GM18868 (cell line): ENCODE data around the gene MFAP5.
"Not testable (repeated sequence)": the region's sequence is repeated elsewhere in the genome, so short reads cannot be mapped to it uniquely, and the experiment has no call there.

Source experiments
- ATAC-seq: cut with Tn5 transposase; IDR thresholded peaks from one replicate; pipeline ENCODE4 v1.9.1; 2021; ENCODE audit warnings: mild to moderate bottlenecking, moderate library complexity; ENCODE audit not compliant: unreplicated experiment

Gene MFAP5

DNA sequence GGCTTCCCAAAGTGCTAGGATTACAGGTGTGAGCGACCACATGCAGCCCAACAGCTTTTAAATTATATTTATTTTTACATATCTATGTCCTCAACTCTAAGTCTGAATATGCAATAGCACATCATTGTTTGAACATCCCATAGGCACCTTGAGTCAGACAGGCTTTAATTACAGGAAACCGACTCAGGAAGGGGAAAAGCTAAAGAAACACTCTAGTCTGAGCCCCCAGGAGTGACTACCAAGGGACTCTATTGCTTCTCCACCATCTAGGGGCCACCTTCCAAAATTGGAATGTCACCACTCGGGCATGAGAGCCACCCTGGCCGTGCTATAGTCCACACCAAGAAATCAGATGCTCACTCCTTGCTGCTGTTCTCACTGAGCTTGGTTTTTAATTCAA, 14.0 kb upstream of the MFAP5 start:
- no peak for ATAC-seq

GRCh38 chr12:8675591-8676036, 13.0 kb upstream of the MFAP5 start:
- ATAC-seq, result no peak

- ATAC-seq, result no peak
Observed at GRCh38 chr12:8672381-8672780, 9.8 kb upstream of the MFAP5 start.

GRCh38 chr12:8668441-8668840, 5.8 kb upstream of the MFAP5 start:
- ATAC-seq, result no peak

DNA sequence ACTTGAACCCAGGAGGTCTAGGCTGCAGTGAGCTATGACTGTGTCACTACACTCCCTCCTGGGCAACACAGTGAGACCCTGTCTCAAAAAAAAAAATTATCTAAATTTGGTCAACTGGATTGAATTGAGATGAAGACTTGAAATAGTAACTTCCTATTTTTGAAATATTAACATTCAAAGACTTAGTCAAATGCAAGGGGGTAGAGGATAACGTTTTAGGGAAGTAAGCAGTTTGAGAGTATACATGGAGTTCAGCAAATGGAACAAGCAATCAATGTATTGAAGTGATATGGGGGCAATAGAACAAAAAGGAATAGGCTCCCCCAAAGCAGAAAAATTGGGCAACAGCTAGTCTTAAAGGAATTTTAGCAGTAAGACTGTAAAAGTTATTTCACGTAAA, 4.6 kb upstream of the MFAP5 start:
- ATAC-seq, result no peak

DNA sequence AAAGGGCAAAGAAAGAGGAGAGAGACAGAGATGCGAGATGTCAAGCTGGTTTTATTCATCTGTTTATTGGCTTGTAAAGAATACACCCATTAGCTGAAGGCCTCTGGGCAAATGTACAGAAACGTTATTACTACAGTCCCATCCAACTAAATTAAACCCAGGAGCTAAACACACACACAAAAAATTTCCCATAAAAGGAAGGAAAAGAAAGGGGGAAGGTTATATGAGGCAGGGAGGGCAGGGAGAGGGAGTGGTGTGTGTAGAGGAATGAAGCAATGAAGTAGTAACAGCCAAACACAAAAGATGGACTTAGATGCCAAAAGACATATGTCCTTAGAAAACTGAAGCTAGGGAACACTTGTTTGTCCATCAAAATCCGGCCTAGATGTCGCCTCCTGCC, 3.1 kb upstream of the MFAP5 start:
- ATAC-seq, result no peak

GRCh38 chr12:8664228-8664913, 1.7 kb upstream of the MFAP5 start:
- no peak for ATAC-seq

- no peak for ATAC-seq
Observed at GRCh38 chr12:8661751-8662150, 875 bp downstream of the MFAP5 start.

- no peak for ATAC-seq
Observed at GRCh38 chr12:8661016-8661415, 1.6 kb downstream of the MFAP5 start.

- no peak for ATAC-seq
Observed at GRCh38 chr12:8658346-8658745, 4.3 kb downstream of the MFAP5 start.

DNA sequence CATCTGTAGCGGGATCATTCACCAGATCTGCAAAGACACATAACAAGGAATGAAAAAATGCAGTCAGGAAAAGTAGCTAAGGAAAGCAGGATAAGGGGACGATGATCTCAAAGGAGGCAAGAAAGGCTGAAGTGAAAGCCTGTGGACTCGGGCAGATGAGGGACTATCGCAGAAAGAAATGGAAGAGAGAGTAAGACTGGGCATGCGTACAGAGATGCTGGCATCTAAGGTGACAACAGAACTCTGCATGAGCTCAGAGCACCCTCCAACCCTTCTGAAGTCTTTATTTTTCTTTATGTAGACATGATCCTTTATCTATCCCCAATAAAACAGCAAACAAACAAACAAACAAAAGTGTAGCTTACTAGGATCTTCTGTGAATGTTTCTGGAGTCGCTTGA, 7.2 kb downstream of the MFAP5 start:
- ATAC-seq, result no peak

GRCh38 chr12:8648576-8649205, 13.9 kb downstream of the MFAP5 start:
- ATAC-seq, result peak; percentile 79

DNA sequence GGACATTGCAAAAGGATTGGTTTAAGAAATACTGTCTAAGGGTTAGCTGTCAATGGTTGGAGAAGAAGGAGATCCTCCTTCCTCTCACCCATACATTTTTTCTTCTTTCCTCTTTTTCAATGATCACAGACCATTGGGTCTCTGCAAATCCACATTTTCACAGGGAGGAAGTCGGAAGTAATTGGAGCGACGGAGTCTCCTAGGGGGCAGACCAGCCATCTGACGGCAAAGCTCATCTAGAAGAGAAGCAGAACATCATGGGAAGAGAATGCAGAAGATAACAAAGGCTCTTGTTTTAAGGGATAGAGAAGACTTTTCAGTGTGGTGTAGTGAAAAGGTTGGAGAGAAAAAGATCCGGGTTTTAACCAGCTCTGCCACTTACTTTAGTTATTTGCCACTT, 14.7 kb downstream of the MFAP5 start:
- no peak for ATAC-seq

DNA sequence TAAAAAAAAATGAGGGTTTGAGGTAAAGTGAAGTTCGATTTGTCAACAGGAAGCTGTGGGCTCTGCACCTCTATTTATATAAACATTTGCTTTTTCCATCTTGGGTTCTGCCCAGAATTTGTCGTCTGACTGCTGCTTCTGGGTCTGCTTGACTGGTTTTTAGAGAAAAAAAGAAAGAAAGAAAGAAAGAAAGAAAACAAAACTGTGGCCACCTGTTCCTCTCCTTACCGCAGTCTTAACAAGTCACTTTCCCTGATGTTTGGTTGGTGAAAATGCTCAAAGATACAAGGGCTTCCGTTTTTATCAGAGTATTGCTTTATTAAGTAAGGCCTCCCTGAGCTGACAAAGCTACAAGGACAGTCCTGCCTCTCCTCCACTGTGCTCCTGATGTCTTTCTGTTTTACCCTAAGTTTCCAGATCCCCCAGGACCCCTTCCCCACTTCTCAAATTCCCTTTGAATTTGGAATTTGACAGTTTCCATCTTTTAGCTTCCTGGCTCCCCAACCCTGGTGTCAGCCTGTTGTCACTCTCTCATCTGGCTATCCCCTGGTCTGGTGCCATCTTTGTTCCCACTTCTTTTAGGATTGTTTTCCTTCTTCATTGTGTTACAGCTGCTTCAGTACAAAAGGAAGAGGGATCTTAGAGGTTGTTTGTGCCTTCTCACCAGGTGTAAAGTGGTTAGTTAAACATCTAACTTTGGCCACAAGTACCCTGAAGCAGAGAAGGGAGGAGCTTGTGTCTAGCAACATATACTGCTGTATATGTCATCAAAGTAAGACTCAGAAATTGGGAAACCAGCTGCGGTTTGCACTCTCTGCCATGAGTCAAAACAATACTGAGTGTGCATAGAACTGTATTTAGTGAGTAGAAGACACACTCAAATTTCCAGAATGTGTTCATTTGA, 18.0 kb downstream of the MFAP5 start:
- ATAC-seq, result peak; percentile 58

DNA sequence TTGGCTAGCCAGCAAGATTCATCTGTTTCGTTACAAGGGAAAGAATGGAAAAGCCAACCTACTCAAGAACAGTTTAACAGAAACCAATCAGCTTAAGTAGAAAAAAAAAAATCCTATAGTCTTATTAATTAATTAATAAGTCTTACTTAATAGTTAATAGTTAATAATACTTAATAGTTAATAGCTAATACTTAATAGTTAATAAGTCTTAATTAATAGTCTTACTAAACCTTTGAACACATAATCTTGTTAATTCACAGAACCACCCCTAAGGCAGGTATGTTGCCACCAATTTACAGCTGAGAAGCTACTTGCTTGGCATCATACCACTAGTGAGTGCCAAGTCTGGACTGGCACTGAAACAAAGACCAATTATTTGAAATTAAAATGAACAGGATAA, 19.9 kb downstream of the MFAP5 start:
- ATAC-seq, result no peak

GRCh38 chr12:8639936-8640335, 22.7 kb downstream of the MFAP5 start:
- no peak for ATAC-seq

GRCh38 chr12:8638951-8639350, 23.7 kb downstream of the MFAP5 start:
- ATAC-seq, result no peak

- no peak for ATAC-seq
Observed at GRCh38 chr12:8637666-8638065, 25.0 kb downstream of the MFAP5 start.

- ATAC-seq, result no peak
Observed at GRCh38 chr12:8637244-8637643, 25.4 kb downstream of the MFAP5 start.

- no peak for ATAC-seq
Observed at GRCh38 chr12:8636581-8636980, 26.0 kb downstream of the MFAP5 start.

- not testable (repeated sequence) for ATAC-seq
Observed at GRCh38 chr12:8636007-8636346, 26.6 kb downstream of the MFAP5 start.
